GM19463 (cell line): ENCODE results near the gene IMMT.
A peak's percentile ranks its signal among the peaks of the same experiment; 100 is the strongest.

Source experiments
- ATAC-seq: cut with Tn5 transposase; IDR thresholded peaks from one replicate; pipeline ENCODE4 v1.9.1; 2021; ENCODE audit warnings: mild to moderate bottlenecking, moderate library complexity; ENCODE audit not compliant: unreplicated experiment

IMMT gene

GRCh38 chr2:86143926-86144685 is 51.2 kb downstream of the IMMT start:
- ATAC-seq = no peak

GRCh38 chr2:86143307-86143706 is 52.0 kb downstream of the IMMT start:
- no peak for ATAC-seq

DNA sequence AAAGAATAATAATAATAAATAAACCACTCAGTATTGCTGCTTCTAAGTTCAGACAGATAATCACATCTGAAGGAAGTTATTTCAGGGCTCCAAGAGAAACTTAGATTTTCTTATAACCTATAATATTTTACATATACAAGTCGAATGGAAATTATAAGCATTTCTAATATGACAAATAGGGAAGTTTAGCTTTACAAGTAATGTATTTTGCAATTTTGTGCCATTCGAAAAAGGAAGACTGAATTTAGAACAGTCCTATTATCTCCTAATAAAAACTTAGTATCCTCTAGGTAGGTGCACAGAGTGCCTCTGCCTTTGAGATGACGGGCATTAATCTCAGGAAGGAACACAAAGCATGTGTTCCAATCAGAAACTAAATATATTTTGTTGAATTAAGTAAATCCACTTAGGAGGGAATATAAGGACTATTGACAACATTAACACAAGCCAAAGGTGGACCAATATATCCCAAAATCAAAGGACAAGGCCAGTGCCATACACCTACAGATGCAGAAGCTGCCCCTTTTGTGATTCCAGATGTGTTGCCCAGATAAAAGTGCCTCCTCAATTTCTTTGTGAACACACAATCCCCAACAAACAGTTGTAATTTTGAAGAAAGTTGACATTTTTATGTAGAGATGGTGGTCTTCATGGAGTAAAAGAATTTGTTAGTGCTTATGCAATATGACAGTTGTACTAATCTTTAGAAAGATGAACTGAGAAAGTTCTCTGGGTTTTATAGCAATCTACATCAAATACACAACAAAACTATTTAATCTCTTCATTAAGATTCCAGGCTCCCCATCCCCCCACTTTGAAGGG is 52.6 kb downstream of the IMMT start:
- no peak for ATAC-seq

- no peak for ATAC-seq
Observed at GRCh38 chr2:86140969-86141392, 54.3 kb downstream of the IMMT start.

GRCh38 chr2:86139981-86140380 is 55.3 kb downstream of the IMMT start:
- ATAC-seq = no peak

GRCh38 chr2:86138736-86139625 is 56.3 kb downstream of the IMMT start:
- ATAC-seq = no peak

- ATAC-seq = no peak
Observed at GRCh38 chr2:86136141-86136540, 59.1 kb downstream of the IMMT start.

DNA sequence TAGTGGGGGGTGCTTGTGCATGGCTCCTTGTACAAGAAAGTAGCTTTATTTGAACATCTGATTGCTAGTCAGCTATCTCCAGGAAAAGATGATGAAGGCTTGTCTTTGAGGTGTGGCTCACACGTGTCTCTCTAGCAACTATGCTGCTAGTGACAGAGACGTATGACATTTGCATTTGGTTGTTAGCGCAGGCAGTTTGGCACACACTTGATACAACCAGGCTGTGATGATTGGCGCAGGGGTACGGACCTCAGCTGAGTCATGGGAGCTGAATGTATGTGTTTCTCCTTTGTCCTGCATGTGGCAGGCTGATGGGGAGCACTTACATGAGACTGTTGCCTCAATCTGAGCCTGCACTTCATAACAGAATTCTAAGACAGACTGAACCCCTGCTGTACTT is 59.6 kb downstream of the IMMT start:
- ATAC-seq = no peak

DNA sequence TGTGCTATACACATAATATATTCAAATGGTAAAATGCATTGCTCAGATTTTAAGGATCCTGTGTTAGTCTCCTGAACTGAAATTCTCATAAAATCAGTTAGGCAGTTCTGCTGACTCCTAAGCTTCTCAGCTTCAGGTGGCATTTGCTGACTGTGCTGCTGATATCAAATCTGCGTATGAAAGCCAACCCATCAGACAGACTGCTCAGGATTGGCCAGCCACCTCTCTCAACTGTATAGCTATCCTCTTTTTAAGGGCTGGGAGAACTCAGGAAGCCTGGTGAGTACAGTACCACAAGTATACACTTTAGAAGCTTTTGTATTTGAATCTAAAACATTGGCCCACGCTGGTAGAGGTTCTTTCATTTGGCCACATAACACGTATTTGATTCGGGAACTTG is 60.6 kb downstream of the IMMT start:
- no peak for ATAC-seq

- ATAC-seq = no peak
Observed at GRCh38 chr2:86124683-86125082, 70.6 kb downstream of the IMMT start.

- ATAC-seq = no peak
Observed at GRCh38 chr2:86123328-86123925, 71.8 kb downstream of the IMMT start.

DNA sequence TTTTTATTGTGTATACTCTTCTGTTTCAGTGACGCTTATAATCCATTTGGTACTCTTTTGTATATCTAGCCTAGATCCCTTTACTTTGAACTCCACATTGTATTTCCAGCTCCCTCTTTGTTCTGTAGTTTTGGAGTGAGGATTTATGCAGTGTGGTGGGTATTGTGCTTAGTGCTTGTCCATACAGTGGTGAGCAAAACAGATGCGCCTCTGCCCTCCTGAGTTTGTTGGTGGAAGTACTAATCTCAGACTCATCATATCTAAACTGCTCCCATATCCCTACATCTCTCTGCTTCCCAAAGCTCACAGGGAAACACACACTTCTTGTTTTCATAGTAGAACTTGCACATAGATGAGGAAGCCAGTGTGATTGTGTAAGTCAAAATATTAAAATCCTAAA is 77.1 kb downstream of the IMMT start:
- ATAC-seq = no peak

DNA sequence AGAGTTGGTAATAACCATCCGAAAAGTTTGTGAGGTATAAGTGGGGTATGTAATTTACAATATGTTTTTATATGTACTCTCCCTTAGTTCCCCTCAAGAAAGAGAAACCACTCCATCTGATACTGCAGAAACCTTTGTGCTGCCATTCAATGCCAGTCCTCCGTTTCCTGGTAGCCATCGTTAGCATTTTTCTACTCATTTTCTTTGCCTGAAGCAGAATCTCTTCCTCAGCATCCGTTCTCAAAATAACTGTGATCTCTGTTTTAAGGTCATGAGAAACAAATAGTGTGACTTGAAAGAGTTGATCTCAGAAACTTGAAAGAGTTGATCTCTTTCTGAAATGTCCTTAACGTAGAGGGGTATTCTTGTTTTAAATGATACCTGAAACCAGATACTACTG is 88.2 kb downstream of the IMMT start:
- no peak for ATAC-seq

DNA sequence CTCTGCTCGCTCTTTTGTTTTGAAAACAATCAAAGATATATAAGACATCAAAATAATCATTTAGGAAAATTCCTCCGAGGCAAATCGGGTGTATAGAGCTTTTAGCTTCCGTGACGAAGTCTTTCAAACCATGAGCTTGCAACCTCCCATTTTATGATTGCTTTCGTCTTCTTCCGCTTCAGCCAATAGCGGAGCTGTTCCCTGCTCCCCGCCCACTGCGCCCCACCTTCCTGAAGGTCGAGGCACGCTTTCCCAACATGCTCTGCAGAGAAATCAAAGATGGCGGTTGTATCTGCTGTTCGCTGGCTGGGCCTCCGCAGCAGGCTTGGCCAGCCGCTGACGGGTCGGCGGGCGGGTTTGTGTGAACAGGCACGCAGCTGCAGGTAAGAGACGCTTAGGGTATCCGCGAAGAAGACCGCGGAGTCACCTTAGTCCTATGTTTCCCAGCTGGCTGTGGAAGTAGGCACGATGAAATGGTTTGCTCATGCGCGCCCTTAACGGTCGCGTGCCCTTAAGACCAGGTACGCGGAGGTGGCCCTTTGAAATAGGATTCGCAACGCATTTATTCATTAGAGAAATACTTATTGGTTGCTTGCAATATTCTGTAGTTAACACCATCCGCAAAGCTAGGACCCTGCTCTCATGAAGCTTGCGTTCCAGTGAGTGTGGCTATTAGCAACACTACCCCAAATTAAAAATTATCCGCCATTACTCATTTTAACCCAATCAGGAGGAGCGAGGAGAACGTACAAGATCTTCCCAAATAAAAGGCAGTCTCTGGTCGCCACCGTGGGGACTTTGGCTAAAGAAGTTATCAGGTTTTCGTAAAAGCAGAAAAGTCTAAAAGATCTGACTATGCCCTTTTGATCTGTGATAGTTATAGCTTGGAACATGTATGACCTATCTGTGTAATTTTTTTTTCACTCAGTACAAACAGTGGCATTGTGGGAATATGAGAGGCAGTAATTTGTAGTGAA is 89.0 kb downstream of the IMMT start, which contains the start of gene PTCD3:
PTCD3 (plus strand) TSS at position 267 of the 977 bp plus-strand sequence; CDS start at position 280, 13 bp downstream.
- ATAC-seq = peak; percentile 89

GRCh38 chr2:86105252-86105968 is 89.9 kb downstream of the IMMT start, which contains the start of gene POLR1A:
POLR1A (minus strand) TSS chr2:86105886; CDS start chr2:86105776, 110 bp downstream.
- peak; percentile 71 for ATAC-seq

- no peak for ATAC-seq
Observed at GRCh38 chr2:86102157-86102556, 93.1 kb downstream of the IMMT start.

GRCh38 chr2:86097913-86098312 is 97.3 kb downstream of the IMMT start:
- no peak for ATAC-seq

- ATAC-seq = no peak
Observed at GRCh38 chr2:86097114-86097896, 98.0 kb downstream of the IMMT start.
